ENCODE data around the gene TOMM70. TPM values are rescaled to one million over a fixed set of nuclear protein-coding genes. Genes with fewer than 3 reads are reported as not detected.
A peak's percentile ranks its signal among the peaks of the same experiment; 100 is the strongest.

Gene TOMM70
- total and polyA plus RNA-seq, 11 donors = 25.9 to 67.0 (median 56.2) TPM

DNA sequence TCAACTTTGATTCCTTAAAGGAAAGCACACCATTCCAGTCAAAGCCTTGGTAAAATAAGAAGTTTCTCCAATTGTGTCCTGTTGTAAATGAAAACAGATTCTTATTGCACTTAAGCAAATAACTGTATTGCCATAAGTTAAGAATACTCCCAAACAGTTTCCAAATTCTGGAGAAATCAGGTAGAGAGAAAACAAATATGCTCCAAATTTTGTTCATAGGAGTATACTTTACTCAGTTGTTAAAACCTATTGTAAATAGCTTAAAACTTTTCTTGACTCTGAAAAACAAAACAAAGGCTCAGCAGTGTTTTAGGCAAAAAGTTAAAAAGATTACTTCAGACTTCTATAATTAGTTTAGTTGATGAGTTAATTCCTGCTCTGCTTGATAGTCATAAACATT, 42.8 kb upstream of the TOMM70 start:
- intact Hi-C loops (cut with DNase I) = no loop called here
- no peak overlapping the region for H3K4me3 ChIP-seq
- H3K9me3 ChIP-seq = peaks cover 0 to 7% (median 0%) of the 10 kb centered on the region in 12 donors
- H3K27ac ChIP-seq = no peak overlapping the region
- H3K36me3 ChIP-seq = no peaks in the 10 kb centered on the region
- no peak for ATAC-seq
- DNase-seq = no peak
- no peak for TF ChIP-seq POLR2A (IDR thresholded peaks at IDR 0.05)
- peaks cover 0 to 2% (median 0%) of the 10 kb centered on the region in 12 donors for H3K4me1 ChIP-seq
- H3K27me3 ChIP-seq = no peaks in the 10 kb centered on the region

DNA sequence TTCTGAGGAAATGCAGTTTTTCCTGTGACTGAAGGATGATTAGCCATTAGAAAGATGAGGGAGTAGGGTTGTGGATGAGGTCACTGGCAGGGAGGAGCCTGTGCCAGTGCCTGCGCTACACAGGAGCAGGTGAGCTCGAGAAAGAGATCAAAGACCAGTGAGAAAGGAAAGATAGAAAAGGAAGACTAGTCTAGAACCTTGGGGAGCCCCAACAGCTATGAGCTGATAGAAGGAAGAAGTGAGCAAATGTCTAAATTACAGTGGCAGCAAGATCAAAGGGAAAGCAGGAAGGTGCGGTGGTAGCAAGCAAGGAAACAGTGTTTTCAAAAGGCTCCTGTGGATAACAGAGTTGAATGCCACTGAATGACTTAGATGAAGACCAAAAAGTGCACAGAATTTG, 40.0 kb upstream of the TOMM70 start:
- no peak for ATAC-seq
- Histone ChIP-seq H3K27ac (no peak overlapping the region), H3K27me3 (no peaks in the 10 kb centered on the region), H3K4me3 (no peak overlapping the region), H3K36me3 (no peaks in the 10 kb centered on the region), H3K9me3 (peaks cover 0 to 6% (median 0%) of the 10 kb centered on the region in 12 donors), H3K4me1 (peaks cover 0 to 8% (median 0%) of the 10 kb centered on the region in 12 donors)
- TF ChIP-seq POLR2A (IDR thresholded peaks at IDR 0.05) = no peak
- TF ChIP-seq, protein P1, sequence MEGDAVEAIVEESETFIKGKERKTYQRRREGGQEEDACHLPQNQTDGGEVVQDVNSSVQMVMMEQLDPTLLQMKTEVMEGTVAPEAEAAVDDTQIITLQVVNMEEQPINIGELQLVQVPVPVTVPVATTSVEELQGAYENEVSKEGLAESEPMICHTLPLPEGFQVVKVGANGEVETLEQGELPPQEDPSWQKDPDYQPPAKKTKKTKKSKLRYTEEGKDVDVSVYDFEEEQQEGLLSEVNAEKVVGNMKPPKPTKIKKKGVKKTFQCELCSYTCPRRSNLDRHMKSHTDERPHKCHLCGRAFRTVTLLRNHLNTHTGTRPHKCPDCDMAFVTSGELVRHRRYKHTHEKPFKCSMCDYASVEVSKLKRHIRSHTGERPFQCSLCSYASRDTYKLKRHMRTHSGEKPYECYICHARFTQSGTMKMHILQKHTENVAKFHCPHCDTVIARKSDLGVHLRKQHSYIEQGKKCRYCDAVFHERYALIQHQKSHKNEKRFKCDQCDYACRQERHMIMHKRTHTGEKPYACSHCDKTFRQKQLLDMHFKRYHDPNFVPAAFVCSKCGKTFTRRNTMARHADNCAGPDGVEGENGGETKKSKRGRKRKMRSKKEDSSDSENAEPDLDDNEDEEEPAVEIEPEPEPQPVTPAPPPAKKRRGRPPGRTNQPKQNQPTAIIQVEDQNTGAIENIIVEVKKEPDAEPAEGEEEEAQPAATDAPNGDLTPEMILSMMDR (IDR thresholded peaks at IDR 0.05) = no peak
- intact Hi-C loops (cut with DNase I) = no loop called here
- WGBS, 4 donors = 88 to 95% (median 94%) methylated on average over 3 of the region's 3 CpGs
- no peak for DNase-seq

DNA sequence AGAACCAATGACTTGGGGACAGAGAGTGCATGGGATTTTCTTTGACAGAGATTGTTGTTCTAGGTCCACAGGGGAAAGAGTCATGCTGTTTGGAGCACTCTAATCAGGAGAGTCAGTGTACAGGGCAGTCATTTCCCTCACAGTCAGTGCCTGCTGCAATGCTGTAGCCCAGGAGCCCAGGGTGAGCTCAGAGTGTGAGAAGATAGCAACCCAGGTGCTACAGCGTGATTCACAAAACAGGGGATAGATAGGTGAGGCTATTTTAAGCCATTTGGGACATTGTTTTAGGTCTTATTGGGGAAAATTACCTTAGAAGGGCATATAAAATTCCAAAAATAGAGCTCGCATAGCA, 37.7 kb upstream of the TOMM70 start:
- H3K27ac ChIP-seq = no peak overlapping the region
- ATAC-seq (peak in 1 of 4 donors; percentile 27), DNase-seq (no peak)
- WGBS, 4 donors = 91 to 94% (median 93%) methylated on average over 2 of the region's 2 CpGs
- H3K36me3 ChIP-seq = no peaks in the 10 kb centered on the region
- H3K27me3 ChIP-seq = no peaks in the 10 kb centered on the region
- intact Hi-C loops (cut with DNase I) = no loop called here
- TF ChIP-seq POLR2A (IDR thresholded peaks at IDR 0.05) = no peak
- TF ChIP-seq, protein P1 (IDR thresholded peaks at IDR 0.05) = no peak
- H3K4me3 ChIP-seq = no peak overlapping the region
- H3K4me1 ChIP-seq = peaks cover 0 to 8% (median 0%) of the 10 kb centered on the region in 12 donors
- peaks cover 0 to 10% (median 0%) of the 10 kb centered on the region in 12 donors for H3K9me3 ChIP-seq

DNA sequence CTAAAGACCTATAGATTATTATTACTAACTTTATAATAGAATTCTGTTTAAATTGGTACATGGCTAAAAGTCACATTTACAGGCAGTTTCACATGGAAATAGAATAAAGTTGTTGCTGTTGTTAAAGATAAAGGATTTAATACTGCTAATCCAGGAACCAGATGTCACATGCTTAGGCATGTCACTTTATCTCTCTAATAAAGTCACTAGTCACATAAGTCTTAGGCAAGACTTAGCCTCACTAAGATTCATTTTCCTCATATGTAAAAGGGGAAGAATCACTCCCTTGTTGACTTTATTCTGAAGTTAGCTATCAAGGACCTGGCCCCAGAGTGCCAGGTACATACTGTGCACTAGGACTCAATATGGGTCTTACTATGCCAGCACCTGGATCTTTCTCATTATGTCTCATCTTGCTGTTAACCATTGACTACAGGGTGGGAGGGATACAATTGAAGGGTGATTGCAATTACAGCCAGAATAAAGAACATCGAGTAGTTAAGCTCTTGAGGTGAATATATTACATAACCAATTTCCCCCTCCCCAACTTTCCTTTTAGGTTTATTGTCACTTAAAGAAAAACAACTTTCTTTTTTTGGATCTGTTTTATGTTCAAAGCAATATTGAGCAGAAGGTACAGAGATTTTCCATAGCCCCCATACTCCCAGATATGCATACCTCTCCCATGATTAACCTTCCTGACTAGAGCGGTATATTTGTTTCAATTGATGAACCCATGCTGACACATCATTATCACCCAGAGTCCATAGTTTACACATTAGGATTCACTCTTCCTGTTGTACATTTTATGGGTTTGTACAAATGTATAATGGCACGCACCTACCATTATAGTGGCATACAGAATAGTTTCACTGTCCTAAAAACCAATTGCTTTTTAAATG, 37.1 kb upstream of the TOMM70 start:
- H3K9me3 ChIP-seq = peaks cover 0 to 10% (median 0%) of the 10 kb centered on the region in 12 donors
- no peaks in the 10 kb centered on the region for H3K36me3 ChIP-seq
- no peak overlapping the region for H3K27ac ChIP-seq
- H3K4me3 ChIP-seq = no peak overlapping the region
- 94 to 96% (median 95%) methylated on average over 3 of the region's 3 CpGs for WGBS, 4 donors
- no peak for TF ChIP-seq POLR2A (IDR thresholded peaks at IDR 0.05)
- TF ChIP-seq, protein P1 (IDR thresholded peaks at IDR 0.05) = no peak
- intact Hi-C loops (cut with DNase I) = no loop called here
- ATAC-seq = no peak
- DNase-seq = no peak
- peaks cover 0 to 8% (median 0%) of the 10 kb centered on the region in 12 donors for H3K4me1 ChIP-seq
- H3K27me3 ChIP-seq = no peaks in the 10 kb centered on the region
